Epithelial cell of esophagus (primary cell): ENCODE data around the gene ATXN7L2.

Experiments
- DNase-seq: peaks from one replicate; pipeline ENCODE4 v3.0.0; 2010; ENCODE audit warnings: low read depth
- H3K4me3 ChIP-seq: 2 replicates; pipeline ENCODE4 v1.5.1; 2011; ENCODE audit warnings: mild to moderate bottlenecking, low read length, control low read depth
- CTCF ChIP-seq: IDR thresholded peaks from 2 replicates; pipeline ENCODE4 v1.5.1; 2011; ENCODE audit warnings: low read depth, mild to moderate bottlenecking, low read length, control low read depth, inconsistent platforms; ENCODE audit not compliant: insufficient read depth; ENCODE audit errors: missing control alignments

Gene ATXN7L2

GRCh38 chr1:109530457-109531087 lies 46.9 kb downstream of the ATXN7L2 start:
- DNase-seq = no peak

GRCh38 chr1:109531380-109531779 lies 47.7 kb downstream of the ATXN7L2 start:
- no peak for TF ChIP-seq CTCF
- DNase-seq = no peak
- H3K4me3 ChIP-seq = no peak overlapping the region

More at GRCh38 chr1:109530457-109531087, 46.9 kb downstream of the ATXN7L2 start:
- no peak overlapping the region for H3K4me3 ChIP-seq
- TF ChIP-seq CTCF = no peak

- TF ChIP-seq CTCF = no peak
- no peak for DNase-seq
- no peak overlapping the region for H3K4me3 ChIP-seq
Measured at GRCh38 chr1:109531826-109532364, 48.2 kb downstream of the ATXN7L2 start.

- H3K4me3 ChIP-seq = no peak overlapping the region
- peak; percentile 95 for TF ChIP-seq CTCF
- DNase-seq = peak; percentile 67
Measured at GRCh38 chr1:109532365-109533136, 48.8 kb downstream of the ATXN7L2 start.

- DNase-seq = no peak
- no peak overlapping the region for H3K4me3 ChIP-seq
- no peak for TF ChIP-seq CTCF
Measured at GRCh38 chr1:109534307-109534858, 50.7 kb downstream of the ATXN7L2 start.

GRCh38 chr1:109535481-109535880 lies 51.8 kb downstream of the ATXN7L2 start:
- no peak overlapping the region for H3K4me3 ChIP-seq
- TF ChIP-seq CTCF = no peak
- DNase-seq = no peak
